GM12878 (cell line): ENCODE measurements around the gene LBR. TPM values are rescaled to one million over a fixed set of nuclear protein-coding genes. Genes with fewer than 3 reads are reported as not detected.

Experiments used
- polyA plus RNA-seq, 11 experiments: library from polyadenylated mRNA; depleted of rRNA in 4 of 11; unstranded in 6 of 11; stranded (reverse) in 5 of 11; fragments of >200 nt; fragmentation: Nextera tagmentation in 4 of 11; fragmentation: Illumina TruSeq in 1 of 11; extraction: Ambion mirVana in 4 of 11; extraction: Trizol in 1 of 11; gene quantifications; 1 replicate in 1 of 11; 2 replicates in 10 of 11; pipeline versions ENCODE4 v1.2.1 to v1.2.3, GENCODE V29; 2011 to 2016; ENCODE audit warnings: inconsistent platforms in 2 of 11, missing spikeins in 2 of 11, low read depth in 1 of 11
- total RNA-seq, 4 experiments: library from RNA; depleted of rRNA in 3 of 4; stranded (reverse); fragments of >200 nt in 3 of 4; fragmentation: Illumina TruSeq in 1 of 4; extraction: Trizol in 1 of 4; gene quantifications; 2 replicates each; pipeline versions ENCODE4 v1.2.1 to v1.2.3, GENCODE V29; 2013 to 2021

Gene LBR
- total and polyA plus RNA-seq, 10 of the 15 experiments (the other 5 are each of a cell fraction or from before 2014, with no cell fraction given) = 81.8 to 178 (median 114) TPM

Other genes starting within 250 kb of the LBR start
- gene ENAH, start 225.1 kb upstream of the LBR start, total RNA-seq (2014; rRNA removed) = not detected in 2 replicates
- not detected in 2 replicates for gene ENAH, start 225.1 kb upstream of the LBR start, total RNA-seq (2014; rRNA removed; fragmentation: Illumina TruSeq; extraction: Trizol)
- 0.40 and 0.62 TPM in 2 replicates for gene ENAH, start 225.1 kb upstream of the LBR start, total RNA-seq (2021)
- gene ENAH, start 225.1 kb upstream of the LBR start, polyA plus RNA-seq (2011; rRNA removed) = under 0.01 TPM in 1 of 2 replicates, not detected in the other
- not detected in 2 replicates for gene ENAH, start 225.1 kb upstream of the LBR start, polyA plus RNA-seq (2014; fragmentation: Illumina TruSeq; extraction: Trizol)
- not detected for gene ENAH, start 225.1 kb upstream of the LBR start, polyA plus RNA-seq (2014; fragmentation: Nextera tagmentation; extraction: Ambion mirVana)
- gene ENAH, start 225.1 kb upstream of the LBR start, polyA plus RNA-seq (2014; rRNA removed) = 0.06 TPM in 1 of 2 replicates, not detected in the other
- under 1 TPM; 0.06 to 0.12 TPM for gene ENAH, start 225.1 kb upstream of the LBR start, polyA plus RNA-seq (2016; fragmentation: Nextera tagmentation; extraction: Ambion mirVana)